Measurements from ENCODE around the gene SLC31A2.

DNA sequence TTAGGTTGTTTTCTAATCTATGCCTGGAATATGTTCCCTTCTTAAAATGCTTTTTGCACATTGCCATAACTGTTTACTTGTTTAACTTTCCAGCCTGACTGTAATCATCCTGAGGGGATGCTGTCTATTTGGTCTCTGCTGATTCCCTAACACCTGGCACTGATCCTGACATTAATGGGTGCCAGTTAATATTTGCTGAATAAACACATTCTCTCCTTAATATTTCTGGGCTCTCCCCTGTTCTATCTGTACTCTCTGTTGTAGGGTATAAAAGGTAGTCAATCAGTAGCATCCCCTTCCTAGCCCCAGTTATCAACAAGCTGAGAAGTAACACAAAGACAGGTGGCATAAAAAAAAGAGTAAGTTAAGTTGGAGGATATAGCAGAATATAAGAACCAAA, 21.3 kb upstream of the SLC31A2 start:
- TF ChIP-seq, protein P1, sequence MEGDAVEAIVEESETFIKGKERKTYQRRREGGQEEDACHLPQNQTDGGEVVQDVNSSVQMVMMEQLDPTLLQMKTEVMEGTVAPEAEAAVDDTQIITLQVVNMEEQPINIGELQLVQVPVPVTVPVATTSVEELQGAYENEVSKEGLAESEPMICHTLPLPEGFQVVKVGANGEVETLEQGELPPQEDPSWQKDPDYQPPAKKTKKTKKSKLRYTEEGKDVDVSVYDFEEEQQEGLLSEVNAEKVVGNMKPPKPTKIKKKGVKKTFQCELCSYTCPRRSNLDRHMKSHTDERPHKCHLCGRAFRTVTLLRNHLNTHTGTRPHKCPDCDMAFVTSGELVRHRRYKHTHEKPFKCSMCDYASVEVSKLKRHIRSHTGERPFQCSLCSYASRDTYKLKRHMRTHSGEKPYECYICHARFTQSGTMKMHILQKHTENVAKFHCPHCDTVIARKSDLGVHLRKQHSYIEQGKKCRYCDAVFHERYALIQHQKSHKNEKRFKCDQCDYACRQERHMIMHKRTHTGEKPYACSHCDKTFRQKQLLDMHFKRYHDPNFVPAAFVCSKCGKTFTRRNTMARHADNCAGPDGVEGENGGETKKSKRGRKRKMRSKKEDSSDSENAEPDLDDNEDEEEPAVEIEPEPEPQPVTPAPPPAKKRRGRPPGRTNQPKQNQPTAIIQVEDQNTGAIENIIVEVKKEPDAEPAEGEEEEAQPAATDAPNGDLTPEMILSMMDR (IDR thresholded peaks at IDR 0.05), result no peak
- TF ChIP-seq POLR2A (IDR thresholded peaks at IDR 0.05), result no peak

All from lower leg skin (tissue), 3 donors.